ENCODE results near the gene DLK1.

DLK1 gene

DNA sequence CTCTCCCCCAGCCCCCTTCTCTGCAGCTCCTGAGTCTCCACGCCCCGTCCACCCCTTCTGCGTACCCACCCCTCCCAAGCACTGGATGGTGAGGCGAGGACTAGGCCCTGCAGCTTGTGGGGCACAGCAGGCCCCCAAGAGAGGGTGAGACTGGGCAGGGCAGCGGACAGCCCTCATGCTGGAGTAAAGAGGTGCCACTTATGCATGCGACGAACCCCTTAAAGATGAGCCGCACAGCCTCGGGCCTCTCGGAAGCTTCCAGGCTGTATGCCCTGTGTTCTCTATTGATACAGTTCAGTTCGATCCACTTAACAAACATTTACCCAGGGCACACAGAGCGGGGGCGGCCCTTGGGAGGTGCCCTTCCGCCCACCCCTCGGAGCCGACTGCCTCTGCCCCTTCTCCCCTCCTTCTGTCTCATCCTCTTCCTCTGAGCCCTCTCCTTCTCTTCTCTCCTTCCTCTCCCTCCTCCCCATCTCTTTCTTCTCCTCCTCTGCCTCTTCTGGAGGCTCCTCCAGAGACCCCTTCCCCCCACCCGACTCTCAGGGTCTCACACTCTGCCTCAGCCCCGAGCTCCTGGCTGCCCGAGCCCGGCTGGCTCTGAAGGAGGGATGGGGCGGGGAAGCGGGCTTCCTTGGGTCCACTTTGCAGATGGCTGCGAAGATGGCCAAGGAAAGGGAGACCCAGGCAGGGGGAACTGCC lies 32.7 kb upstream of the DLK1 start:
- FAIRE-seq, result no peak
- DNase-seq (ENCODE audit: low spot score), result no peak

DNA sequence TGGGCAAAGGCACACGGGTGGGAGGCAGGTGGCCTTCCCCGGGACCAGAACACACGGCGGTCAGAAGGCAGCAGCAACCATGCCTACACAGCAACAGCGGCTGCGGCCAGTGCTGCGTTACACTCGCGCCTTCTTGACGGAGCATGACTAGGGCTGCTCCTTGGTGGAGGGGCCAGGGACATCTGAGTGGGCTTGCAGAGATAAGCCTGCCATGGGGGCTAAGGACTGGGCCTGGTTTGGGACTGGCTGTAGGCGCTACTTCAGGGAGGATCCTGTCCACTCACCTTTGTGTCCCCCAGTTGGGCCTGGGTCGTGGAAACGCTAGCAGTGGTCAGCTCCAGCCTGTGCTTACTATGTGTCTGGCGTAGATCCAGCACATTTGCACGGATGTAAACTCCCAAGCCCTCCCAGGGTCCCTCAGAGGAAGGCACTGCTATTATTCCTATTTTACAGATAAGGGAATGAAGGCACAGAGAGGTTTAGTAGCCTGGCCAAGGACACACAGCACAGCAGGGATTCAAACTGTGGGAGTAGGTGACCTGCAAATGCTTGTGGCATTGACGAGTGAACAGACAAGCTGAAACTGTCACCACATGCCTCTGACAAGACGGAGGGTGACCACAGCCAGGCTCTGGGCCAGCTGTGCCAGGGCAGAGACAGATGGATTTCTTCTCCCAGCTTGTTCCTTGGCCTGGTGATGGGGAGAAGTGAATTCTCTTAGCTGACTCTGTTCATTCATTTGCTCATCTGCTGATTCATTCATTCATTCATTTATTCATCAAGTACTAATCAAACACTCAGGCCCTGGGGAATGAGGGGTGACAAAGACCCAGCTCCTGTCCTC lies 31.9 kb upstream of the DLK1 start:
- FAIRE-seq (no peak), DNase-seq (ENCODE audit: low spot score) (no peak)

GRCh38 chr14:100695423-100695738 lies 31.3 kb upstream of the DLK1 start:
- FAIRE-seq, result no peak
- no peak for DNase-seq (ENCODE audit: low spot score)

DNA sequence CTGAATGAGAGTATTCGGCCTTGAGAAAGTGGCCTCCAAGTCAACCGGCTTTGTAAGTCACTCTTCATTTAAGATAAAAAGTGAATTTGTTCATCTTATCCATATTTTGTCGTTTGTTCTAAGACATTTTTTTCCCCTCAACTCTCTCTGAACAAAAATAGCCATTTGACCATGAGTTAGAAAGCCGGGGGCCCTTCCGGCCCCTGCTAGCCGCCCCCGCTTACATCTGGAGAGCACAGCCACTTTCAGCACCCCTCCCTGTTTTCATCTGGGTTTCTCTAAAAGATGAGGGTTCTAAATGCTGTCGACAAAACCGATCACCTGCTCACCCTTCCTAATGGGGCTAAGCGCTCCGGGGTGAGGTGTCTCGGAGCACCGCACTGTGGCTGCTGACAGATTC lies 30.7 kb upstream of the DLK1 start:
- no peak for DNase-seq (ENCODE audit: low spot score)
- FAIRE-seq, result no peak

GRCh38 chr14:100696590-100696989 lies 30.1 kb upstream of the DLK1 start:
- DNase-seq (ENCODE audit: low spot score) (no peak), FAIRE-seq (no peak)

- no peak for DNase-seq (ENCODE audit: low spot score)
- FAIRE-seq, result no peak
Measured at GRCh38 chr14:100698066-100698465, 28.6 kb upstream of the DLK1 start.

GRCh38 chr14:100698666-100699448 lies 27.8 kb upstream of the DLK1 start:
- FAIRE-seq (no peak), DNase-seq (ENCODE audit: low spot score) (no peak)

- DNase-seq (ENCODE audit: low spot score), result no peak
- no peak for FAIRE-seq
Measured at GRCh38 chr14:100701314-100701713, 25.4 kb upstream of the DLK1 start.

DNA sequence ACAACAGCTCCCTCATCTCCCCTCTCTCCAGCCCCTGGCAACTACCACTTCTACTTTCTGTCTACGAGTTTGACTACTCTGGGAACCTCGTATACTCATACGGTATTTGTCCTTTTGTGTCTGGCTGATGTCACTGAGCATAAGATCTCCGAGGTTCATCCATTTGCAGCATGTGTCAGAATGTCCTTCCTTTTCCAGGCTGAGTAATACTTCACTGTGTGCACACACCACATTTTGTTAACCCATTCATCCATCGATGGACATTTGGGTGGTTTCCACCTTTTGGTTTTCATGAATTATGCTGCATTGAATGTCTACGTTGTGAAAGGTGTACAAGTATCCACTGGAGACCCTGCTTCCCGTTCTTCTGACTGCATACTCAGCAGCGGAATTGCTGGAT lies 24.1 kb upstream of the DLK1 start:
- FAIRE-seq (no peak), DNase-seq (ENCODE audit: low spot score) (no peak)

- FAIRE-seq (no peak), DNase-seq (ENCODE audit: low spot score) (no peak)
Measured at GRCh38 chr14:100703386-100704220, 23.1 kb upstream of the DLK1 start.

- FAIRE-seq, result no peak
- no peak for DNase-seq (ENCODE audit: low spot score)
Measured at GRCh38 chr14:100706200-100706599, 20.5 kb upstream of the DLK1 start.

DNA sequence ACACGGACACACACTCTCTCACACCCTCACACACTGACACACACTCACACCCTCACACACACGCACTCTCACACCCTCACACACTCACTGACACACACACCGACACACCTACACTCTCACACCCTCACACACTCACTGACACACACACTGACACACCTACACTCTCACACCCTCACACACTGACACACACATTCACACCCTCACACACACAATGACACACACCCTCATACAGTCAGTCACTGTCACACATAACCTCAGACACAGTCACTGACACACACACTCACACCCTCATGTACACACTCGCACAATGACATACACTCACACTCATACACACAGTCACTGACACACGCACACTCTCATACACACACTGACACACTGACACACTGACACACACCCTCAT lies 19.8 kb upstream of the DLK1 start:
- FAIRE-seq (no peak), DNase-seq (ENCODE audit: low spot score) (no peak)

GRCh38 chr14:100708425-100709288 lies 18.0 kb upstream of the DLK1 start:
- DNase-seq (ENCODE audit: low spot score), result no peak

DNA sequence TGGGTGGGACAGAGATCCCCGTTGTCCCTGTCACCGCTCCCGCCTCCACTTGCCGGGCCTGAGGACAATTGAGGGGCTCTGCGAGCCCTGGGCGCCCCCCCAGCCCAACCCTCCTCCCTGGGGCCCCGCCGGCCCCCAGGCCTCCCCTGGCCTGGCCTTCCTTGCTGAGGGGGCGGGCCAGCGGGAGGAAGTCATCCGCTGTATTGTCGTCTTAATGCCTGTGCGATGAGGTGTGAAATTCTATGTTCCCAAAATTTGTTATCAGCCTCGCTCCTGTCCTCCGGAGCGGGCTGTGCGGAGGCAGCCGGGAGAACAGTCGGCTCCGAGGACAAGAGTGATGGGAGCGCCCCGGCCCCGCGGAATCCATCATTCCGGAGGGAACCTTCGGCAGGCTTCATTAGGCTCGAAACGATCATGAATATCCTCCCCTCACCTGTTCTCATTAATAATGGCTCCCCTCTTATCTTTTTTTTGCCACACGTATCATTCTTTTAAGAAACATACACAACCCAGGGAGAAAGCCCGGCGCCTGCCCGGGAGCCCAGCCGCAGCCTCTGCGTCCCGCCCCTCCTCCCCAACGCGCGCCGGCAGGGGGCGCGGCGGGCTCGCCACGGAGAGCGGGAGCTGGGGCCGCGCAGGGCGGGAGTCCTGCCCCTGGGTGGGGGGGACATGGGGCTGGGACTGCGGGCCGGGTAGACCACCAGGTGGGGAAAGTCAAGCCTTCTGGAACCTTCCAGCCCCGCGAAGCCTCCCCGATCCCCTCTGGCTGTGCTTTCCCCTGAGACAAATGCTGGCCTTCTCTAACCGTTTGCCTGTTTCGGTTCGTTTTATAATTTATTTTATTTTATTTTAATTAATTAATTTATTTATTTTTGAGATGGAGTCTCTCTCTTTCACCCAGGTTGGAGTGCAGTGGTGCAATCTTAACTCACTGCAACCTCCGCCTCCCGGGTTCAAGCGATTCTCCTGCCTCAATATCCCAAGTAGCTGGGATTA lies 17.1 kb upstream of the DLK1 start:
- no peak for DNase-seq (ENCODE audit: low spot score)
- no peak for FAIRE-seq

More at GRCh38 chr14:100708425-100709288, 18.0 kb upstream of the DLK1 start:
- FAIRE-seq, result no peak

DNA sequence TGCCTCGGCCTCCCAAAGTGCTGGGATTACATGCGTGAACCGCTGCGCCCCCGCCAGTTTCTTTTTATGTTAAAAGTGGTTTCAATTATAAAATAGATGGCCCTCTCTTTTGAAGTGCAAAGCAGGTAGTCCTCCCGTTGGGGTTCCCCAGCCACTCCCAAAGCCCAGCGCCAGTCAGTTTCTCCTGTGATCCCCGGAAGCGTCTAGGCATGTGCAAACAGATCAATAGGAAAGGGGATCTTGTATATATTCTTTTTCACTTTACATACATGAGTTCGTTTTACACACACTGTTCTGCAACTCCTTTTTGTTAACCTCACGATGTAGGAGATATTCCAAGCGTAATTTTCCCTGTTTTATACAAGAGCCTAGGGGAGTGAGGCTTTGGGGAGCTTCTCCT lies 16.3 kb upstream of the DLK1 start:
- FAIRE-seq (no peak), DNase-seq (ENCODE audit: low spot score) (no peak)

DNA sequence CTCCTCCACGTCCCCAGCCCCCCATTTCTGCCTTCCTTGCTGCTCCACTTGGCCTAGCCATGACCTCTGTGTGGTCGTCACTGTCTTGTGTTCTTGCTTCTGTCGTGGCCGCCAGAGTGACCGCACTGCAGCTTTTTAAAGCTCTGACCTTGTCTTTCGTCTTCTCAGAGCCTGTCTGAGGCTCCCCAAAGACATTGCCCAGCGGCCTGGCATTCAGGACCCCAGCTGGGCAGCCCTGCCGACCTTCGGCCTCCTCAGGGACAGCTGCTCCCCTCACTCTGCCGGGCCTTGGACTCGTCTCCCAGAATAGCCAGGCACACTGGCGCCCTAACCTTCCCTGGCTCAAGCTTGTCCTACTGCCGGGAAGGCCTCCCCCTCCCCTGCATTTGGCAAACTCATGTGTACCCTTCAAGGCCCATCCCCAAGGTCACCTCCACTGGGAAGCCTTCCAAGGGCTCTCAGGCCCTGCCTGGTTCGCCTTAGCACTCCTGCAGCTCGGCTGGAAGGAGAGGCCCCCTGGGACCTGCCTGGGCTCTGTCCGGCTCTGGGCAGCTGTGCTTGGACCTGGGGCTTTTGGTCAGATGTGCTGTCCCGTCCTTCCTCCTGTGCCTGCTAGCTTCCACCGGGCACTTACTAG lies 15.7 kb upstream of the DLK1 start:
- FAIRE-seq (no peak), DNase-seq (ENCODE audit: low spot score) (no peak)

DNA sequence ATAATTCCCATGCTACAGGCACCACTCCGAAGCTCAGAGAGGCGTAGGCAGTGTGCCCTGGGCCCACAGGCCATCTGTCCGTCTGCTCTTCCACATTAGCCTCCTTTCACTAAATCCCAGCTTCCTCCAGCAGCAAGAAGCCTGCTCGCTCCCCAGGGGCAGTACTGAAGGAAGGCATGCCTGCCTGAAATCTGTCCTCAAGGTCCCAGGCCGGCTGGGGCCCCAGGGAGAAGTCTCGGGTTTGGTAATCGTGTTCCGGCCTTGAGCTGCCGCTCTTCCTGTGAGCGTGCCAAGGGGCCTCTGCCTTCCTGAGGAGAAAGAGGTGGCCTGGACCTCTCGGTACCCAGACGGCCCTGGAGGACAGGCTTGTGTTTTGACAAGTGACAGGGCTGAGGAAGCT lies 15.2 kb upstream of the DLK1 start:
- DNase-seq (ENCODE audit: low spot score), result no peak
- no peak for FAIRE-seq

DNA sequence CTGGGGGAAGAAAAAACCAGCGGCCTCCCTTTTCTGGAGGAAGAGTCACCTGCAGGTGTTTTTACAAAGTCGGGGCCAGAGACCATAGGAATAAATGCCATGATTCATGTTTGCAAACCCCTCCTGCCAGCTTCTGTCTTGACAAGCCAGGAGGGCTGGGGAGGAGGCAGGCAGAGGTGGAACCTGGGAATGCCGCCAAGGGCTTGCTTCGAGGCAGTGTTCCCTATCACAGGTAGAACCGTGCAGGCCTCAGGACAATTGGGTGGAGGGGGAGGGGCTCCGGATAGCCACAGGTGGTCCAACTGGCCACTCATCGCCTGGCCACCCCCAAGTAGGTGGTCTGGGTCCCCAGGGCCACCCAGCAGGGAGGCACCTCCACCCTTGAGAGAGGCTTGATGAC lies 14.2 kb upstream of the DLK1 start:
- FAIRE-seq, result no peak
- no peak for DNase-seq (ENCODE audit: low spot score)

- no peak for FAIRE-seq
- no peak for DNase-seq (ENCODE audit: low spot score)
Measured at GRCh38 chr14:100713705-100714104, 13.0 kb upstream of the DLK1 start.

Measured in urothelium cell line (cell line).